ENCODE data around the gene PIP5K1A. TPM values are rescaled to one million over a fixed set of nuclear protein-coding genes. Genes with fewer than 3 reads are reported as not detected.
"Not testable (repeated sequence)": the region's sequence is repeated elsewhere in the genome, so short reads cannot be mapped to it uniquely, and the experiment has no call there.

PIP5K1A gene
- 65.0 TPM for total RNA-seq

GRCh38 chr1:151198254-151199127, at the start of gene PIP5K1A:
PIP5K1A (plus strand) TSS chr1:151198552; CDS start chr1:151198997, 445 bp downstream.
- peak; percentile 98 for ATAC-seq
- intact Hi-C loops (cut with DNase I), result loop anchor here (5.0 kb wide), 1 partner anchor 54 kb away; the partner anchor contains the start of gene PSMD4
- peak; percentile 100 for DNase-seq (ENCODE audit: low spot score)

- peak; percentile 70 for DNase-seq (ENCODE audit: low spot score)
- intact Hi-C loops (cut with DNase I), result no loop called here
- ATAC-seq, result peak; percentile 68
Observed at GRCh38 chr1:151156515-151156819, 41.9 kb upstream of the PIP5K1A start, which contains the start of gene TNFAIP8L2. TNFAIP8L2 (plus strand) TSS chr1:151156649; CDS start chr1:151158698, 2,049 bp downstream.

GRCh38 chr1:151157067-151157531, 41.3 kb upstream of the PIP5K1A start:
- peak; percentile 32 for ATAC-seq
- DNase-seq (ENCODE audit: low spot score), result no peak
- intact Hi-C loops (cut with DNase I), result no loop called here

GRCh38 chr1:151158326-151158725, 40.0 kb upstream of the PIP5K1A start:
- intact Hi-C loops (cut with DNase I), result no loop called here
- DNase-seq (ENCODE audit: low spot score), result no peak
- ATAC-seq, result no peak

GRCh38 chr1:151158751-151159251, 39.6 kb upstream of the PIP5K1A start:
- intact Hi-C loops (cut with DNase I), result no loop called here
- ATAC-seq, result peak; percentile 2
- no peak for DNase-seq (ENCODE audit: low spot score)

- intact Hi-C loops (cut with DNase I), result no loop called here
- ATAC-seq (no peak), DNase-seq (ENCODE audit: low spot score) (no peak)
Observed at GRCh38 chr1:151159373-151159772, 39.0 kb upstream of the PIP5K1A start.

- DNase-seq (ENCODE audit: low spot score) (no peak), ATAC-seq (peak; percentile 27)
- intact Hi-C loops (cut with DNase I), result no loop called here
Observed at GRCh38 chr1:151164732-151165280, 33.5 kb upstream of the PIP5K1A start.

- intact Hi-C loops (cut with DNase I), result no loop called here
- DNase-seq (ENCODE audit: low spot score), result peak; percentile 77
- peak; percentile 80 for ATAC-seq
Observed at GRCh38 chr1:151165281-151165737, 33.0 kb upstream of the PIP5K1A start.

GRCh38 chr1:151165738-151166504, 32.4 kb upstream of the PIP5K1A start, which contains the start of the genes LYSMD1 and SCNM1:
LYSMD1 (minus strand) TSS chr1:151165902; CDS start chr1:151165258, 644 bp downstream.
SCNM1 (plus strand) TSS chr1:151166144; CDS start chr1:151166153, 9 bp downstream.
- peak; percentile 97 for ATAC-seq
- peak; percentile 98 for DNase-seq (ENCODE audit: low spot score)
- intact Hi-C loops (cut with DNase I), result no loop called here

- intact Hi-C loops (cut with DNase I), result no loop called here
- ATAC-seq (no peak), DNase-seq (ENCODE audit: low spot score) (no peak)
Observed at GRCh38 chr1:151166505-151166956, 31.8 kb upstream of the PIP5K1A start.

GRCh38 chr1:151167116-151167515, 31.2 kb upstream of the PIP5K1A start:
- intact Hi-C loops (cut with DNase I), result no loop called here
- ATAC-seq (no peak), DNase-seq (ENCODE audit: low spot score) (no peak)

- intact Hi-C loops (cut with DNase I), result no loop called here
- DNase-seq (ENCODE audit: low spot score) (no peak), ATAC-seq (no peak)
Observed at GRCh38 chr1:151171190-151171589, 27.2 kb upstream of the PIP5K1A start.

GRCh38 chr1:151175041-151175741, 23.2 kb upstream of the PIP5K1A start:
- intact Hi-C loops (cut with DNase I), result no loop called here
- peak; percentile 26 for ATAC-seq
- no peak for DNase-seq (ENCODE audit: low spot score)

GRCh38 chr1:151175863-151176262, 22.5 kb upstream of the PIP5K1A start, which contains the start of gene TMOD4:
TMOD4 (minus strand) TSS chr1:151175981; CDS start chr1:151174875, 1,106 bp downstream.
- peak; percentile 33 for ATAC-seq
- no peak for DNase-seq (ENCODE audit: low spot score)
- intact Hi-C loops (cut with DNase I), result no loop called here

GRCh38 chr1:151176514-151177045, 21.8 kb upstream of the PIP5K1A start:
- no peak for ATAC-seq
- DNase-seq (ENCODE audit: low spot score), result no peak
- intact Hi-C loops (cut with DNase I), result no loop called here

GRCh38 chr1:151184211-151184610, 14.1 kb upstream of the PIP5K1A start:
- intact Hi-C loops (cut with DNase I), result no loop called here
- no peak for DNase-seq (ENCODE audit: low spot score)
- no peak for ATAC-seq

- no peak for DNase-seq (ENCODE audit: low spot score)
- intact Hi-C loops (cut with DNase I), result no loop called here
- ATAC-seq, result no peak
Observed at GRCh38 chr1:151187205-151187604, 11.1 kb upstream of the PIP5K1A start.

- ATAC-seq; intact Hi-C loops (cut with DNase I); DNase-seq (ENCODE audit: low spot score): not testable (repeated sequence)
Observed at GRCh38 chr1:151188667-151189066, 9.7 kb upstream of the PIP5K1A start.
